GM21619 (cell line): ENCODE results near the gene MAML3.

Experiments
- ATAC-seq: cut with Tn5 transposase; IDR thresholded peaks from one replicate; pipeline ENCODE4 v1.9.1; 2021; ENCODE audit not compliant: unreplicated experiment

The MAML3 gene

GRCh38 chr4:139740121-139740520 is 413.9 kb downstream of the MAML3 start:
- no peak for ATAC-seq

- no peak for ATAC-seq
Observed at GRCh38 chr4:139738846-139739613, 415.0 kb downstream of the MAML3 start.

- no peak for ATAC-seq
Observed at GRCh38 chr4:139736661-139737060, 417.3 kb downstream of the MAML3 start.

GRCh38 chr4:139736274-139736660 is 417.7 kb downstream of the MAML3 start:
- no peak for ATAC-seq

GRCh38 chr4:139735381-139736273 is 418.4 kb downstream of the MAML3 start:
- no peak for ATAC-seq

- ATAC-seq = peak; percentile 58
Observed at GRCh38 chr4:139734875-139735380, 419.1 kb downstream of the MAML3 start.

- no peak for ATAC-seq
Observed at GRCh38 chr4:139734201-139734874, 419.6 kb downstream of the MAML3 start.

- no peak for ATAC-seq
Observed at GRCh38 chr4:139732991-139733570, 420.9 kb downstream of the MAML3 start.

GRCh38 chr4:139728840-139729239 is 425.1 kb downstream of the MAML3 start:
- ATAC-seq = no peak

- no peak for ATAC-seq
Observed at GRCh38 chr4:139728146-139728545, 425.8 kb downstream of the MAML3 start.

GRCh38 chr4:139726615-139727014 is 427.4 kb downstream of the MAML3 start:
- no peak for ATAC-seq

- ATAC-seq = no peak
Observed at GRCh38 chr4:139725236-139725635, 428.7 kb downstream of the MAML3 start.

- ATAC-seq = no peak
Observed at GRCh38 chr4:139721789-139722188, 432.2 kb downstream of the MAML3 start.

GRCh38 chr4:139720806-139721205 is 433.2 kb downstream of the MAML3 start:
- no peak for ATAC-seq

GRCh38 chr4:139719381-139720101 is 434.4 kb downstream of the MAML3 start:
- ATAC-seq = no peak

- ATAC-seq = no peak
Observed at GRCh38 chr4:139718833-139719232, 435.2 kb downstream of the MAML3 start.

GRCh38 chr4:139718358-139718757 is 435.6 kb downstream of the MAML3 start:
- ATAC-seq = no peak

GRCh38 chr4:139715746-139716391 is 438.1 kb downstream of the MAML3 start:
- no peak for ATAC-seq

GRCh38 chr4:139712882-139713281 is 441.1 kb downstream of the MAML3 start:
- no peak for ATAC-seq

GRCh38 chr4:139711461-139711860 is 442.5 kb downstream of the MAML3 start:
- ATAC-seq = no peak
